ENCODE measurements around the gene FAM107B.

FAM107B gene

DNA sequence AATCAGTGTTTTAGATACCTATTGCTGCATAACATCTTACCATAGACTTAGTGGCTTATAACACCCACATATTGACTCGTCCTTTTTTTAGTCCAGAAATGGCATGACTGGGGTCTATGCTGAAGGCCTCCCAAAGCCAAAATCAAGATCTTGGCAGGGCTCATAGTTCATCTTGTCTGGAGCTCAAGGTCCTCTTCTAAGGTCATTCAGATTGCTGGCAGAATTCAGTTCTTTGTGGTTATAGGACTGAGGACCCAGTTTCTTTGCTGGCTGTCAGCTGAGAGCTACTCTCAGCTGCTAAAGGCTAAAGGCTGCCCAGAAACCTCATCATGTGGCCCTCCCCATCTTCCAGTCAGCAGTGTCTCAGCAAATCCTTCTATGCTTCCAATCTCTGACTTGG is 165.5 kb downstream of the FAM107B start:
- no peak for TF ChIP-seq GATA2 (IDR thresholded peaks at IDR 0.05; ENCODE audit: low read depth, low read length)
- TF ChIP-seq GATA3 (IDR thresholded peaks at IDR 0.05; ENCODE audit: low read depth, low read length): no peak

DNA sequence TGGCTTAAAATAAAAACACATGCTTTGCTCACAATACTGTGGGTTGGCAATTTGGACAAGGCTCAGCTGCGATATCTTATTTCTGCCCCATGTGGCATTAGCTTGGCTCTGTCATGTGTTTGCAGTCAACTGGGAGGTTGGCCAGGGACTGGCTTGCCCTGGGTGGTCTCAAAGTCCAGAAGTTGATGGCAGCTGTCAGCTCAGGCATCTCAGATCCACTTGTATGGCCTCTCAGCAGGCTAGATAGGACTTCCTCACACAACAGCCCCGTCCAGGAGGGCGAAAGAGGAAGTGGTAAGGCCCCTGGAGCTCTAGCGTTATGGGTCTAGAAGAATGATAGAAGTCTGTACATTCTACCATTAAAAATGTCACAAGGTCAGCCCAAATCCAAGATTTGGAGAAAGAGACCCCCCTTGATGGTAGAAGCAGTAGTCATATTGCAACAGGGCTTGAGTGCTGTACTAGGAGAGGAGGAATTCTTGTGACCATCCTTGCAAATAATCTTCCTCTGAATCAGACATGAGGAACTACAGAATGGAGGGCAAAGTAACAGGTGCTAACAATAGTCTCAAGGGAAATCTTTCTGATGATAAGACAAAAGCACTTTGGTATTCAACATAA is 166.2 kb downstream of the FAM107B start:
- TF ChIP-seq GATA3 (IDR thresholded peaks at IDR 0.05; ENCODE audit: low read depth, low read length): no peak
- TF ChIP-seq GATA2 (IDR thresholded peaks at IDR 0.05; ENCODE audit: low read depth, low read length): no peak

DNA sequence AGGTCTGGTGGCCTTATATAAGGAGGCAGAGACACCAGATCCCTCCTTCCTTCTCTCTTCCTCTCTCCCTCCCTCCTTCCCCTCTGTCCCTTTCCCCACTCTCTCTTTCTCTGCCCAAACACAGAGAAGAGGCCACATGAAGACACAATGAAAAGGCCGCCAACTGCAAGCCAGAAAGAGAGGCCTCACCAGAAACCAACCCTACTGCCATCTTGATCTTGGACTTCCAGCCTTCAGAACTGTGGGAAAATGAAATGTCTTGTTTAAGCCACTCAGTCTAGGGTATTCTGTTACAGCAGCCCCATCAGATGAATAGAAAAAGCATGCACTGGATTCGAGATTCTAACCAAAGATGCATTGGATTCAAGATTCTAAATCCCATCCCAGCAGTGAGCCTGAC is 168.1 kb downstream of the FAM107B start:
- no peak for TF ChIP-seq GATA3 (IDR thresholded peaks at IDR 0.05; ENCODE audit: low read depth, low read length)
- TF ChIP-seq GATA2 (IDR thresholded peaks at IDR 0.05; ENCODE audit: low read depth, low read length): no peak

- TF ChIP-seq GATA2 (IDR thresholded peaks at IDR 0.05; ENCODE audit: low read depth, low read length) (peak; percentile 74; the same call in 1 of the 2 replicates), GATA3 (IDR thresholded peaks at IDR 0.05; ENCODE audit: low read depth, low read length) (peak; percentile 31; the same call in 1 of the 2 replicates)
These were observed 169.3 kb downstream of the FAM107B start for GRCh38 chr10:14605231-14605925.

GRCh38 chr10:14604181-14605142 is 170.2 kb downstream of the FAM107B start:
- TF ChIP-seq GATA3 (IDR thresholded peaks at IDR 0.05; ENCODE audit: low read depth, low read length) (no peak), GATA2 (IDR thresholded peaks at IDR 0.05; ENCODE audit: low read depth, low read length) (no peak)

- TF ChIP-seq GATA3 (IDR thresholded peaks at IDR 0.05; ENCODE audit: low read depth, low read length) (no peak), GATA2 (IDR thresholded peaks at IDR 0.05; ENCODE audit: low read depth, low read length) (no peak)
These were observed 171.1 kb downstream of the FAM107B start for GRCh38 chr10:14603534-14604102.

- TF ChIP-seq GATA2 (IDR thresholded peaks at IDR 0.05; ENCODE audit: low read depth, low read length) (no peak), GATA3 (IDR thresholded peaks at IDR 0.05; ENCODE audit: low read depth, low read length) (no peak)
These were observed 171.7 kb downstream of the FAM107B start for GRCh38 chr10:14602807-14603533.

DNA sequence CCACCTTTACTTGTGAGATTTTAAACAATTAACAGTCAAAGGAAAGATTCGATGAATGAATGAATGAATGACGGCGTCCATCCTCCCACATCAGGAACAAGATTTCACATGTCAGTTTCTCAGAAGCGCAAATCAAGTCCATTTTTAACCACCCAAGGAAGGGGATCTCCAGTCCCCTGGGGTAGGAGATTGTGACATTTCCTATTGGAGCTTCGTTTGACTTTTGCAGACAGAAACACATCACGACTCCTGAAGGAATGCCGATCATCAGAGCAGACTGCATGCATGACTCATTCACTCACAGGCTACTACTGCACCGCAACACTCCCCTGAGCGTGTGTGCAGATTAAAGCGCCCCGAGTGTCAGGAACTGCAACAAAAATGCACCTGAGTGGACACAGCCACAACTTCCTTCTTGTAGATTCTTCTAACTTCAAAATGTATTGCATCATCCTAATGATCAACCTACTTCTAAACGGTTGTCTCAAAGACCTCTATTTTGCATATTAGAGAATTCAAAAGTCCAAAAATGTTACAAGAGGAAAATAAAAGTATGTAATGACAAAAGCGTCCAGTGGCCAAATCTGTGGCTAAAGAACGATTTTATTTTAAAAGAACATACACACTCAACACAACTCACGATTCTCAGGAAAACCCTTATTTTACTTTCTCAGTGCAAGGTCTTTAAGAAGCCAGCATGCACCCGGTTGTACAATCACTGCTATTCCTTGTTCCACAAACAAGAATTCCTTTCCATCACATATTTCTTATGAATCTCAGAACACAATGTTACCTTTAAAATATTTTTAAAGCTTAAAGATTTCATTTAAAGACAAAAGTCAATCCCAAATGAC is 172.6 kb downstream of the FAM107B start:
- no peak for TF ChIP-seq GATA3 (IDR thresholded peaks at IDR 0.05; ENCODE audit: low read depth, low read length)
- no peak for TF ChIP-seq GATA2 (IDR thresholded peaks at IDR 0.05; ENCODE audit: low read depth, low read length)

GRCh38 chr10:14601326-14601725 is 173.4 kb downstream of the FAM107B start:
- TF ChIP-seq GATA2 (IDR thresholded peaks at IDR 0.05; ENCODE audit: low read depth, low read length) (no peak), GATA3 (IDR thresholded peaks at IDR 0.05; ENCODE audit: low read depth, low read length) (no peak)

GRCh38 chr10:14600065-14600464 is 174.6 kb downstream of the FAM107B start:
- no peak for TF ChIP-seq GATA2 (IDR thresholded peaks at IDR 0.05; ENCODE audit: low read depth, low read length)
- TF ChIP-seq GATA3 (IDR thresholded peaks at IDR 0.05; ENCODE audit: low read depth, low read length): no peak

GRCh38 chr10:14598809-14599764 is 175.6 kb downstream of the FAM107B start:
- no peak for TF ChIP-seq GATA2 (IDR thresholded peaks at IDR 0.05; ENCODE audit: low read depth, low read length)
- no peak for TF ChIP-seq GATA3 (IDR thresholded peaks at IDR 0.05; ENCODE audit: low read depth, low read length)
